K562 (cell line): ENCODE measurements around the gene LIPH. TPM values are rescaled to one million over a fixed set of nuclear protein-coding genes. Genes with fewer than 3 reads are reported as not detected.
A peak's percentile ranks its signal among the peaks of the same experiment; 100 is the strongest.

Source experiments
- CREB3 ChIP-seq: fragments of 450-650 bp; conservative IDR thresholded peaks from 2 replicates; pipeline ENCODE4 v1.6.1; 2016; ENCODE audit warnings: missing genetic modification characterization, low read depth, mild to moderate bottlenecking, missing compliant biosample characterization, moderate library complexity
- HNRNPH1 ChIP-seq: fragments of 200-400 bp; formaldehyde crosslinking; optimal IDR thresholded peaks from 2 replicates; pipeline ENCODE3; 2017; ENCODE audit warnings: low read depth, mild to moderate bottlenecking, low read length, moderate library complexity
- MAFK ChIP-seq: IDR thresholded peaks from 2 replicates; pipeline ENCODE4 v1.6.1; 2011; ENCODE audit warnings: low read length, improper control_type of control experiment
- MLLT1 ChIP-seq, 2 experiments: fragments of 450-650 bp; IDR thresholded peaks; 2 replicates each; pipeline ENCODE4 v1.6.1; 2016
- NR0B1 ChIP-seq: fragments of 450-650 bp; IDR thresholded peaks from one replicate; pipeline ENCODE4 v1.6.1; 2018; ENCODE audit warnings: mild to moderate bottlenecking, moderate library complexity; ENCODE audit not compliant: partially characterized antibody
- PML ChIP-seq: IDR thresholded peaks from 2 replicates; pipeline ENCODE4 v1.6.1; 2012; ENCODE audit warnings: low read length, inconsistent platforms
- SIX5 ChIP-seq, 2 experiments: IDR thresholded peaks; 2 replicates each; pipeline ENCODE4 v1.6.1; 2011; ENCODE audit warnings: low read length in 2 of 2, borderline replicate concordance in 1 of 2, low read depth in 1 of 2, mild to moderate bottlenecking in 1 of 2, moderate library complexity in 1 of 2; ENCODE audit not compliant: insufficient read depth in 1 of 2
- STAT6 ChIP-seq: sonication (generic); formaldehyde crosslinking; IDR thresholded peaks from 2 replicates; pipeline ENCODE4 v1.8.1; 2023; ENCODE audit warnings: mild to moderate bottlenecking, missing genetic modification reagents
- ZFP91 ChIP-seq: sonication (generic); formaldehyde crosslinking; IDR thresholded peaks from 2 replicates; pipeline ENCODE4 v1.8.0; 2022; ENCODE audit warnings: mild to moderate bottlenecking, missing genetic modification reagents
- ZNF263 ChIP-seq: sonication (generic); formaldehyde crosslinking; IDR thresholded peaks from 2 replicates; pipeline ENCODE4 v1.8.0; 2022; ENCODE audit warnings: mild to moderate bottlenecking, missing genetic modification reagents, borderline replicate concordance
- polyA plus RNA-seq, 8 experiments: library from polyadenylated mRNA; depleted of rRNA in 4 of 8; stranded (reverse) in 5 of 8; unstranded in 3 of 8; fragments of >200 nt; fragmentation: Nextera tagmentation in 2 of 8; fragmentation: Illumina TruSeq in 1 of 8; extraction: Ambion mirVana in 2 of 8; extraction: Trizol in 1 of 8; gene quantifications; 2 replicates each; pipeline versions ENCODE4 v1.2.1 to v1.2.3, GENCODE V29; 2011 to 2014; ENCODE audit warnings: inconsistent platforms in 1 of 8, missing spikeins in 1 of 8
- total RNA-seq, 7 experiments: library from RNA; depleted of rRNA in 6 of 7; stranded (reverse); fragments of >200 nt in 6 of 7; fragmentation: Illumina TruSeq in 2 of 7; extraction: Trizol in 2 of 7; gene quantifications; 2 replicates each; pipeline versions ENCODE4 v1.2.1 to v1.2.3, GENCODE V29; 2011 to 2021; ENCODE audit warnings: low replicate concordance in 1 of 7

The LIPH gene
- total and polyA plus RNA-seq, 9 of the 15 experiments (the other 6 are each of a cell fraction or from before 2014, with no cell fraction given): 0.73 to 1.8 (median 1.3) TPM

GRCh38 chr3:185498503-185499396 lies 53.6 kb downstream of the LIPH start, which contains the start of gene TMEM41A (continued):
- TF ChIP-seq ZFP91 (CRISPR knock-in tag) (0 out of 2 replicates have a peak, but pooled peaks have one; percentile 45), PML (peak; percentile 71), ZNF263 (CRISPR knock-in tag) (no peak), MLLT1 (IDR thresholded peaks at IDR 0.05) (no peak), CREB3 (tag) (no peak), STAT6 (CRISPR knock-in tag) (0 out of 2 replicates have a peak, but pooled peaks have one; percentile 42), NR0B1 (no peak), SIX5 (IDR thresholded peaks at IDR 0.05; ENCODE audit: borderline replicate concordance in 1 of 2, insufficient read depth in 1 of 2, low read depth in 1 of 2, low read length in 2 of 2) (peak; percentile 56 to 59; a peak in 3 of 4 replicates), MAFK (no peak), HNRNPH1 (no peak)
